Brain microvascular endothelial cell (primary cell): ENCODE results near the gene C19orf47.

Source experiments
- DNase-seq: peaks from one replicate; pipeline ENCODE4 v3.0.0-alpha.2; 2020
- H3K27ac ChIP-seq: fragments of 250-450 bp; sonication (Bioruptor Pico); 2 replicates; pipeline ENCODE4 v1.5.1; 2020; ENCODE audit warnings: mild to moderate bottlenecking, moderate library complexity
- H3K27me3 ChIP-seq: fragments of 250-450 bp; sonication (Bioruptor Pico); replicated peaks from 2 replicates; pipeline ENCODE4 v1.5.1; 2020; ENCODE audit warnings: mild to moderate bottlenecking
- H3K36me3 ChIP-seq: fragments of 250-450 bp; sonication (Bioruptor Pico); replicated peaks from 2 replicates; pipeline ENCODE4 v1.5.1; 2020; ENCODE audit warnings: mild to moderate bottlenecking
- H3K4me3 ChIP-seq: 2 replicates; pipeline ENCODE4 v1.5.1; 2011; ENCODE audit warnings: low read depth, mild to moderate bottlenecking, control low read depth, low read length, moderate library complexity
- CTCF ChIP-seq: IDR thresholded peaks from 2 replicates; pipeline ENCODE4 v1.5.1; 2011; ENCODE audit warnings: low read depth, mild to moderate bottlenecking, moderate library complexity, low read length, control low read depth, inconsistent platforms; ENCODE audit errors: missing control alignments
- in situ Hi-C: cut with HindIII; loops from 2 replicates; pipeline ENCODE4 v1.10.0; 2017; ENCODE audit warnings: low sequenced_read_pairs, low pct_ligation_motif_present

The C19orf47 gene

DNA sequence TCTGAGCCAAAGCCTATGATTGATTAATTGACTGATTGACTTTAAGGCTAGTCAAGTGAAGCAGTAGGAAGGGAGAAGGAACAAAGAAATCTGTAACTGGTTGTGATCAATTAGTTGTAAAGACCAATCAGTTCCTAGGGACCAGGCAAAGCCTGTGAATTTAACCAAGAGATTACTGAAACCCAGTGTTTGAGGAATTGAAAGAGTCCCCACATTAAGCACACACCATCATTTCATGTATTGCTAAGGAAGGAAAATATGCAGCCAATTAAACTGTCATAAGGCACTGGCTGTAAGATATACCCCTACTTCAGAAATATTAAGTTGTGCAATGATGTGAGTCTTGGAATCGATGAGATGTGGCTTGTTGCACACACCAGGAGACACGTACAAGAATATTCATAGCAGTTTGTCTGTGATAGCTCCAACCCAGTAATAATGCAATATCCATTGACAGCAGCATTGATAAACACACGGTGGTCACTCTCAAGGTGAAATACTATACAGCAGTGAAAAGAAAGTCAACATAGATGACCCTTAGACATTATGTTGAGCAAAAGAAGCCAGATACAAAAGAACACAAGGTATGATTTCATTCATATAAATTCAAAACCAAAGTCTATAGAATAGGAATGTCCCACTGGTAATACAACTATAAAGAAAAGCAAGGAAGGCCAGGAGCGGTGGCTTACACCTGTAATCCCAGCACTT lies 9.0 kb downstream of the C19orf47 start:
- no peak overlapping the region for H3K27ac ChIP-seq
- peaks cover 17% of the 10 kb centered on the region for H3K36me3 ChIP-seq
- H3K27me3 ChIP-seq = no peaks in the 10 kb centered on the region
- no peak for TF ChIP-seq CTCF
- DNase-seq = no peak
- H3K4me3 ChIP-seq = no peak overlapping the region
- in situ Hi-C loops = no loop called here

DNA sequence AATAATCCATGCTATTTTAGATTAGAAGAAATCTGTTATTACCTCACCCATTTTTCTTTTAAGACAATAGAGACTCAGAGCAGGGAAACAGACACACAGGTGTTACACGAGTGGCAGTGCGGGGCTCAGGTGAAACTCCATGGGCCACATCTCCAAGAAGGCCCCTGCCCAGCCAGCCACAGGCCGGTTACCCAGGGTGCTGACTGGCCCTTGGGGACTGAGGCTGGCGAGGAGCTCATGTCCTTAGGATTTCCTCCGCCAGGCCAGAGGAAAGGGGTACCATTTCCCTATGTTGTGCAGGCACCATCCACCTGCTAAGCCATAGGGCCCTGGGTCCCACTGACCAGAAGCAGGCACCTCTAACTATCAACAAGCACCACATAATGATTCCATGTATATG lies 10.6 kb downstream of the C19orf47 start:
- Histone ChIP-seq H3K36me3 (peaks cover 23% of the 10 kb centered on the region), H3K27ac (no peak overlapping the region), H3K27me3 (no peaks in the 10 kb centered on the region), H3K4me3 (no peak overlapping the region)
- no peak for DNase-seq
- no peak for TF ChIP-seq CTCF
- in situ Hi-C loops = no loop called here

DNA sequence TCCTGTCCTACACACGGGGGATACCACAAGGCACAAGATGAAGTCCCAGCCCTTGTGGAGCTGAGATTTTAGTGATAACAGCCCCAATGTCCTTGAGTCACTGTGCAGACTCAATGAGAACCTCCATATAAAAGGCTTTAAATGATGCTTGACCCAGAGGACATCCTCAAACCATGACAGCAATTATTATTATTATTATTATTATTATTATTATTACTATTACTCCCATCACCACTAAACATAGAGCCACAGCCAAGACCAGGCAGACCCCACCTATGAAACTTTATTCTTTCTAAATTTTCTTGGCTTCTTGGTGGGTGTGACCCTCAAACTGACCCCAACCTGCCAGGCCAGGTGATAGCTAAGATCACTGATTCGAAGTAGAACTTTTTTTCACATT lies 11.1 kb downstream of the C19orf47 start:
- in situ Hi-C loops = no loop called here

GRCh38 chr19:40336601-40336900 lies 11.6 kb downstream of the C19orf47 start:
- peaks cover 30% of the 10 kb centered on the region for H3K36me3 ChIP-seq
- H3K27ac ChIP-seq = no peak overlapping the region
- no peak for TF ChIP-seq CTCF
- in situ Hi-C loops = no loop called here
- DNase-seq = no peak
- H3K4me3 ChIP-seq = no peak overlapping the region
- H3K27me3 ChIP-seq = no peaks in the 10 kb centered on the region

More for the DNA sequence above, 11.1 kb downstream of the C19orf47 start:
- Histone ChIP-seq H3K27me3 (no peaks in the 10 kb centered on the region), H3K4me3 (no peak overlapping the region), H3K36me3 (peaks cover 26% of the 10 kb centered on the region), H3K27ac (no peak overlapping the region)
- TF ChIP-seq CTCF = no peak
- no peak for DNase-seq

- in situ Hi-C loops = no loop called here
- TF ChIP-seq CTCF = no peak
- Histone ChIP-seq H3K27ac (no peak overlapping the region), H3K36me3 (peaks cover 34% of the 10 kb centered on the region), H3K27me3 (no peaks in the 10 kb centered on the region), H3K4me3 (no peak overlapping the region)
- DNase-seq = no peak
These were observed 12.2 kb downstream of the C19orf47 start for GRCh38 chr19:40335855-40336600.
